Lower lobe of right lung (tissue), 2 donors: ENCODE data around the gene ADAMTS13. TPM values are rescaled to one million over a fixed set of nuclear protein-coding genes. Genes with fewer than 3 reads are reported as not detected.

ENCODE experiments used
- ATAC-seq, 2 donors: fragments of 200-7000 bp; cut with Tn5 transposase; one replicate each; pipeline ENCODE4 v1.9.1; 2020 to 2022; ENCODE audit warnings: mild to moderate bottlenecking in 2 of 2, moderate library complexity in 2 of 2
- DNase-seq: peaks from one replicate; pipeline ENCODE4 v3.0.0-alpha.2; 2020
- H3K27ac ChIP-seq: fragments of 200-600 bp; one replicate; pipeline ENCODE4 v1.8.0; 2022
- H3K27me3 ChIP-seq: fragments of 200-600 bp; one replicate; pipeline ENCODE4 v1.8.0; 2022; ENCODE audit warnings: low read depth
- H3K36me3 ChIP-seq: fragments of 200-600 bp; one replicate; pipeline ENCODE4 v1.8.0; 2022; ENCODE audit warnings: mild to moderate bottlenecking
- H3K4me1 ChIP-seq: fragments of 200-600 bp; one replicate; pipeline ENCODE4 v1.8.0; 2022
- H3K4me3 ChIP-seq: fragments of 200-600 bp; one replicate; pipeline ENCODE4 v1.8.0; 2022; ENCODE audit warnings: mild to moderate bottlenecking
- H3K9me3 ChIP-seq: fragments of 200-600 bp; one replicate; pipeline ENCODE4 v1.8.0; 2022
- intact Hi-C: fragments of 100-400 bp; cut with DNase I; formaldehyde crosslinking; loops from one replicate; pipeline ENCODE4 v1.11.0; 2022
- total RNA-seq: library from RNA; stranded (reverse); fragmentation: NEBNext Ultra II Directional; extraction: Animal tissue kit (Norgen Biotek cat#: 25700); gene quantifications from one replicate; pipeline ENCODE4 v1.2.1, GENCODE V29; 2021
- TF ChIP-seq, protein P1 (sequence below): fragments of 200-600 bp; IDR thresholded peaks from one replicate; pipeline ENCODE4 v1.8.0; 2022; ENCODE audit warnings: antibody characterized with exemption, mild to moderate bottlenecking
- donor health status: DM: no; HTN: yes; CAD: no; lungs with severe emphysema.

ADAMTS13 gene
- total RNA-seq, 1 donor from 2014 or later, result 1.9 TPM

- Histone ChIP-seq H3K4me3 (no peak overlapping the region), H3K4me1 (no peaks in the 10 kb centered on the region), H3K27me3 (peaks cover 21% of the 10 kb centered on the region), H3K27ac (no peak overlapping the region), H3K9me3 (no peaks in the 10 kb centered on the region), H3K36me3 (no peaks in the 10 kb centered on the region)
- intact Hi-C loops, result no loop called here
- TF ChIP-seq, protein P1, sequence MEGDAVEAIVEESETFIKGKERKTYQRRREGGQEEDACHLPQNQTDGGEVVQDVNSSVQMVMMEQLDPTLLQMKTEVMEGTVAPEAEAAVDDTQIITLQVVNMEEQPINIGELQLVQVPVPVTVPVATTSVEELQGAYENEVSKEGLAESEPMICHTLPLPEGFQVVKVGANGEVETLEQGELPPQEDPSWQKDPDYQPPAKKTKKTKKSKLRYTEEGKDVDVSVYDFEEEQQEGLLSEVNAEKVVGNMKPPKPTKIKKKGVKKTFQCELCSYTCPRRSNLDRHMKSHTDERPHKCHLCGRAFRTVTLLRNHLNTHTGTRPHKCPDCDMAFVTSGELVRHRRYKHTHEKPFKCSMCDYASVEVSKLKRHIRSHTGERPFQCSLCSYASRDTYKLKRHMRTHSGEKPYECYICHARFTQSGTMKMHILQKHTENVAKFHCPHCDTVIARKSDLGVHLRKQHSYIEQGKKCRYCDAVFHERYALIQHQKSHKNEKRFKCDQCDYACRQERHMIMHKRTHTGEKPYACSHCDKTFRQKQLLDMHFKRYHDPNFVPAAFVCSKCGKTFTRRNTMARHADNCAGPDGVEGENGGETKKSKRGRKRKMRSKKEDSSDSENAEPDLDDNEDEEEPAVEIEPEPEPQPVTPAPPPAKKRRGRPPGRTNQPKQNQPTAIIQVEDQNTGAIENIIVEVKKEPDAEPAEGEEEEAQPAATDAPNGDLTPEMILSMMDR, result no peak
- ATAC-seq, result no peak
- DNase-seq, result no peak
These were observed 8.1 kb downstream of the ADAMTS13 start for GRCh38 chr9:133430244-133430643.

GRCh38 chr9:133433351-133433843 is 11.2 kb downstream of the ADAMTS13 start:
- no peaks in the 10 kb centered on the region for H3K9me3 ChIP-seq
- intact Hi-C loops, result no loop called here
- no peak overlapping the region for H3K27ac ChIP-seq
- ATAC-seq, result no peak
- TF ChIP-seq, protein P1, result no peak
- DNase-seq, result no peak
- no peaks in the 10 kb centered on the region for H3K36me3 ChIP-seq
- no peak overlapping the region for H3K4me3 ChIP-seq
- no peaks in the 10 kb centered on the region for H3K4me1 ChIP-seq
- H3K27me3 ChIP-seq, result peaks cover 3% of the 10 kb centered on the region

DNA sequence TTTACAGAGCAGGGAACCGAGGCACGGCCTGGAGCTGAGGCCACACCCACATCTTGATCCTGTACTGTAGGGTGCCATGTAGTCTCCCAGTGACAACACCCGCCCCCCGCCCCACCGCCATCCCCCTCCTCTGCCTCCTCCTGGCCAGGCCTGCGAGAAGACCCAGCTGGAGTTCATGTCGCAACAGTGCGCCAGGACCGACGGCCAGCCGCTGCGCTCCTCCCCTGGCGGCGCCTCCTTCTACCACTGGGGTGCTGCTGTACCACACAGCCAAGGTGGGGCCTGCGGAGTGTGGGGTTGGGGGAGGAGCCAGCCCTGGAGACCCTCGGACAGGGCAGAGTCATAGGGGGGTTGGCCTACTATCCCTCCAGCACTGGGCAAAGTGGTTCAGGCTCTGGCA is 14.5 kb downstream of the ADAMTS13 start:
- Histone ChIP-seq H3K4me3 (no peak overlapping the region), H3K27me3 (no peaks in the 10 kb centered on the region), H3K36me3 (no peaks in the 10 kb centered on the region), H3K27ac (no peak overlapping the region), H3K9me3 (no peaks in the 10 kb centered on the region), H3K4me1 (no peaks in the 10 kb centered on the region)
- intact Hi-C loops, result no loop called here
- ATAC-seq (no peak), DNase-seq (no peak)
- TF ChIP-seq, protein P1, result no peak

DNA sequence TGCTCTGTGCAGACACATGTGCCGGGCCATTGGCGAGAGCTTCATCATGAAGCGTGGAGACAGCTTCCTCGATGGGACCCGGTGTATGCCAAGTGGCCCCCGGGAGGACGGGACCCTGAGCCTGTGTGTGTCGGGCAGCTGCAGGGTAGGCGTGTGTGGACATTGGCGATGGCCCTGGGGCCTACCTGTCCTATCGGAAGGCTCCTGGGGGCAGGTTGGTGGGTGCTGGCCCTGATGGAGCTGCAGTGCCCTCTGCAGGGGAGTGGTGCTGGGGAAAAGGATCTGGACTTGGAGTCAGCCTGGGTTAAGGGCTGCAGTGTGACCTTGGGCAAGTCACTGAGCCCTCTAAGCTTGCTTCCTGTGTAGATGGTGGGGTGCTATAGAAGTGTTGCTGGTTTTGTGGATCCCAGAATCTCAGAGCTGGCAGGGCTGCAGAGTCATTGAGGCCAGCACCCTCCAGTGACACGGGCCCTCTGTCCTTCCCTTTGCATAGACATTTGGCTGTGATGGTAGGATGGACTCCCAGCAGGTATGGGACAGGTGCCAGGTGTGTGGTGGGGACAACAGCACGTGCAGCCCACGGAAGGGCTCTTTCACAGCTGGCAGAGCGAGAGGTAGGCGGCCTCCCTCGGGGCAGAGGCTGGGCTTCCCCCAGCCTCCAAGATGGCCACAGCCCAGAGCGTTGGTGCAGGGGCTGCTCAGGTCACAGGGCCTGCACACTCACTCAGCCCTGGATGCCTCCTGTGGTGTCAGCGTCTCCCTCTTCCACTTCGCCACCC is 15.8 kb downstream of the ADAMTS13 start:
- no peaks in the 10 kb centered on the region for H3K4me1 ChIP-seq
- no peaks in the 10 kb centered on the region for H3K36me3 ChIP-seq
- no peak overlapping the region for H3K4me3 ChIP-seq
- H3K27ac ChIP-seq, result no peak overlapping the region
- intact Hi-C loops, result no loop called here
- ATAC-seq (no peak), DNase-seq (no peak)
- TF ChIP-seq, protein P1, result no peak
- no peaks in the 10 kb centered on the region for H3K9me3 ChIP-seq
- H3K27me3 ChIP-seq, result no peaks in the 10 kb centered on the region

DNA sequence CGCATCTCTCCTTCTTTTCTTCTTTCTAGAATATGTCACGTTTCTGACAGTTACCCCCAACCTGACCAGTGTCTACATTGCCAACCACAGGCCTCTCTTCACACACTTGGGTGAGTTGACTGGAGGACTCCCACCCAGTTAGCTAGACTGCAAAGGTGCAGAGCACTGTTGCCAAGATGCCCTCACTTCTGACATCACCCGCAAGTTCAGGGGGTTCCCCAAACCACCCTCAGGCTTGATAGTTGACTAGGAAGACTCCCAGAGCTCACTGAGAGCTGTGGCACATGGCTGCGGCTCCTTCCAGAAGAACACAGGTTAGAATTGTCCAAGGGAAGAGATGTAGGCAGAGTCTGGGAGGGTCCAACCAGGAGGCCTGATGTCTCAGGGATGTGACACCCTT is 17.2 kb downstream of the ADAMTS13 start:
- H3K27ac ChIP-seq, result no peak overlapping the region
- no peaks in the 10 kb centered on the region for H3K36me3 ChIP-seq
- no peaks in the 10 kb centered on the region for H3K9me3 ChIP-seq
- intact Hi-C loops, result no loop called here
- no peaks in the 10 kb centered on the region for H3K27me3 ChIP-seq
- TF ChIP-seq, protein P1, result no peak
- H3K4me3 ChIP-seq, result no peak overlapping the region
- DNase-seq (no peak), ATAC-seq (no peak)
- no peaks in the 10 kb centered on the region for H3K4me1 ChIP-seq
